HepG2 (cell line): Measurements from ENCODE around the gene GABRR3. TPM values are rescaled to one million over a fixed set of nuclear protein-coding genes. Genes with fewer than 3 reads are reported as not detected.
A peak's percentile ranks its signal among the peaks of the same experiment; 100 is the strongest.

ENCODE experiments used
- ATAC-seq: fragments of 200-7000 bp; cut with Tn5 transposase; 3 replicates; pipeline ENCODE4 v1.9.1; 2020; ENCODE audit warnings: mild to moderate bottlenecking, moderate library complexity
- BruUV-seq: library from RNA; stranded (reverse); fragments of 400-500 nt; replicated peaks from 2 replicates; lab custom pipeline; 2021; lab: Mats Ljungman, UMichigan
- CTCF ChIA-PET: fragments of 300-600 bp; formaldehyde crosslinking; extraction: SDS; loops from one replicate; lab custom pipeline; 2021; ENCODE audit warnings: low total read pairs, inconsistent platforms, low intra/inter-chr PET ratio; lab: Yijun Ruan, JAX
- POLR2A ChIA-PET: fragments of 350-600 bp; sonication (Branson Sonifier 250); formaldehyde crosslinking; loops from one replicate; lab custom pipeline; 2020; ENCODE audit warnings: antibody characterized with exemption, inconsistent platforms; lab: Yijun Ruan, JAX
- DNase-seq: peaks from one replicate; pipeline ENCODE4 v3.0.0-alpha.2; 2015; ENCODE audit warnings: low spot score
- FAIRE-seq: peaks from 3 replicates; lab custom pipeline; 2011; peaks lifted over from hg19 to GRCh38; lab: Jason Lieb, UNC
- H2AFZ ChIP-seq: one replicate; pipeline ENCODE4 v1.6.1; 2011; ENCODE audit warnings: low read length, inconsistent platforms
- H3K27ac ChIP-seq: fragments of 300-600 bp; 3 replicates; pipeline ENCODE4 v1.8.0; 2011; ENCODE audit warnings: mixed run types, mild to moderate bottlenecking, mixed read lengths, low read length, inconsistent platforms; ENCODE audit not compliant: insufficient read depth; ENCODE audit errors: extremely low read length
- H3K27me3 ChIP-seq, 2 experiments: fragments of 200-600 bp in 1 of 2; 2 replicates in 1 of 2; 3 replicates in 1 of 2; pipeline versions ENCODE4 v1.6.0 to v1.8.0; 2011; ENCODE audit warnings: low read length in 2 of 2, mild to moderate bottlenecking in 2 of 2, moderate library complexity in 2 of 2, inconsistent platforms in 1 of 2; ENCODE audit not compliant: insufficient read depth in 2 of 2, control insufficient read depth in 1 of 2
- H3K36me3 ChIP-seq, 2 experiments: fragments of 200-600 bp in 1 of 2; replicated peaks in 1 of 2; 2 replicates in 1 of 2; 3 replicates in 1 of 2; pipeline versions ENCODE4 v1.5.1 to v1.8.0; 2011; ENCODE audit warnings: low read length in 2 of 2, inconsistent platforms in 1 of 2; ENCODE audit not compliant: insufficient read depth in 2 of 2, control insufficient read depth in 1 of 2
- H3K4me1 ChIP-seq: 2 replicates; pipeline ENCODE4 v1.5.1; 2012; ENCODE audit warnings: low read length, inconsistent platforms; ENCODE audit not compliant: insufficient read depth
- H3K4me2 ChIP-seq: 2 replicates; pipeline ENCODE4 v1.6.0; 2011; ENCODE audit warnings: low read depth, low read length, inconsistent platforms
- H3K4me3 ChIP-seq, 3 experiments: fragments of 200-600 bp in 1 of 3; sonication (generic), shearing (Covaris generic) in 1 of 3; replicated peaks in 1 of 3; 2 replicates each; pipeline ENCODE4 v1.5.1; 2011 to 2016; ENCODE audit warnings: low read length in 3 of 3, inconsistent platforms in 2 of 3, low read depth in 2 of 3, mild to moderate bottlenecking in 2 of 3, control low read depth in 1 of 3, mixed read lengths in 1 of 3; ENCODE audit not compliant: insufficient read depth in 1 of 3
- H3K79me2 ChIP-seq: one replicate; pipeline ENCODE4 v1.6.1; 2011; ENCODE audit warnings: low read length, inconsistent platforms; ENCODE audit not compliant: insufficient read depth
- H3K9ac ChIP-seq: 2 replicates; pipeline ENCODE4 v1.6.0; 2011; ENCODE audit warnings: mild to moderate bottlenecking, low read depth, low read length, inconsistent platforms; ENCODE audit not compliant: insufficient read depth
- H3K9me3 ChIP-seq: 2 replicates; pipeline ENCODE4 v1.5.1; 2012; ENCODE audit warnings: mild to moderate bottlenecking, low read length
- H4K20me1 ChIP-seq: 2 replicates; pipeline ENCODE4 v1.6.0; 2011; ENCODE audit warnings: inconsistent platforms, mild to moderate bottlenecking, low read length, moderate library complexity; ENCODE audit not compliant: insufficient read depth
- FIP1L1 ChIP-seq: fragments of 200-400 bp; formaldehyde crosslinking; IDR thresholded peaks from 2 replicates; pipeline ENCODE4 v1.6.1; 2018; ENCODE audit warnings: low read depth, mild to moderate bottlenecking, low read length, moderate library complexity, borderline replicate concordance; ENCODE audit not compliant: insufficient read depth
- HIVEP1 ChIP-seq: sonication (generic); formaldehyde crosslinking; IDR thresholded peaks from 2 replicates; pipeline ENCODE4 v1.4.0; 2020; ENCODE audit warnings: mild to moderate bottlenecking, missing genetic modification reagents
- KLF6 ChIP-seq: IDR thresholded peaks from 2 replicates; pipeline ENCODE4 v1.8.0; 2016; ENCODE audit warnings: missing biosample characterization, missing genetic modification reagents
- SRY ChIP-seq: sonication (generic); formaldehyde crosslinking; IDR thresholded peaks from 2 replicates; pipeline ENCODE4 v1.8.0; 2022; ENCODE audit warnings: mild to moderate bottlenecking, missing genetic modification reagents
- YEATS4 ChIP-seq: sonication (generic); formaldehyde crosslinking; IDR thresholded peaks from 2 replicates; pipeline ENCODE4 v1.4.0; 2020; ENCODE audit warnings: missing genetic modification reagents, borderline replicate concordance
- ZFP41 ChIP-seq: sonication (generic); formaldehyde crosslinking; IDR thresholded peaks from 2 replicates; pipeline ENCODE4 v1.4.0; 2020; ENCODE audit warnings: mild to moderate bottlenecking, missing genetic modification reagents, borderline replicate concordance
- ZNF3 ChIP-seq: IDR thresholded peaks from 2 replicates; pipeline ENCODE4 v1.7.0; 2017; ENCODE audit warnings: inconsistent platforms
- ZNF569 ChIP-seq: sonication (generic); formaldehyde crosslinking; IDR thresholded peaks from 2 replicates; pipeline ENCODE4 v1.5.0; 2020; ENCODE audit warnings: mild to moderate bottlenecking, missing genetic modification reagents, moderate library complexity, borderline replicate concordance
- WGBS: methylation state at CpG from one replicate; pipeline ENCODE4 v1.1.6; 2017; ENCODE audit warnings: low lambda C conversion rate; 5-methylcytosine and 5-hydroxymethylcytosine counted together
- in situ Hi-C: cut with HindIII; loops from 2 replicates; pipeline ENCODE4 v1.10.0; 2017; ENCODE audit warnings: low pct_unique_long_range_greater_than_20kb; ENCODE audit not compliant: extremely low pct_ligation_motif_present
- intact Hi-C: fragments of 100-400 bp; cut with micrococcal nuclease; formaldehyde crosslinking; loops from one replicate; pipeline ENCODE4 v1.10.0; 2022; ENCODE audit not compliant: unreplicated experiment
- polyA plus RNA-seq, 8 experiments: library from polyadenylated mRNA; depleted of rRNA in 3 of 8; stranded (reverse) in 7 of 8; unstranded in 1 of 8; fragments of >200 nt; fragmentation: Illumina TruSeq in 4 of 8; extraction: Trizol in 4 of 8; gene quantifications; 2 replicates each; pipeline versions ENCODE4 v1.2.1 to v1.2.3, GENCODE V29; 2011 to 2016; ENCODE audit warnings: low read depth in 4 of 8, missing spikeins in 1 of 8, mixed read lengths in 1 of 8; ENCODE audit not compliant: insufficient read depth in 1 of 8
- total RNA-seq, 5 experiments: library from RNA; depleted of rRNA; stranded (reverse); fragments of >200 nt; fragmentation: Illumina TruSeq; extraction: Trizol; gene quantifications; 2 replicates each; pipeline ENCODE4 v1.2.3, GENCODE V29; 2016; ENCODE audit warnings: low read depth in 1 of 5
- TF ChIP-seq, protein P1 (sequence below): sonication (generic); formaldehyde crosslinking; conservative IDR thresholded peaks from 2 replicates; pipeline ENCODE4 v1.8.1; 2023; ENCODE audit warnings: missing genetic modification reagents
- TF ChIP-seq, protein P2 (sequence below): sonication (generic); formaldehyde crosslinking; IDR thresholded peaks from 2 replicates; pipeline ENCODE4 v1.5.1; 2020; ENCODE audit warnings: mild to moderate bottlenecking, missing genetic modification reagents

Gene GABRR3
- total and polyA plus RNA-seq, 2 of the 13 experiments (the other 11 are each of a cell fraction or from before 2014, with no cell fraction given) = 0.42 to 0.83 TPM

DNA sequence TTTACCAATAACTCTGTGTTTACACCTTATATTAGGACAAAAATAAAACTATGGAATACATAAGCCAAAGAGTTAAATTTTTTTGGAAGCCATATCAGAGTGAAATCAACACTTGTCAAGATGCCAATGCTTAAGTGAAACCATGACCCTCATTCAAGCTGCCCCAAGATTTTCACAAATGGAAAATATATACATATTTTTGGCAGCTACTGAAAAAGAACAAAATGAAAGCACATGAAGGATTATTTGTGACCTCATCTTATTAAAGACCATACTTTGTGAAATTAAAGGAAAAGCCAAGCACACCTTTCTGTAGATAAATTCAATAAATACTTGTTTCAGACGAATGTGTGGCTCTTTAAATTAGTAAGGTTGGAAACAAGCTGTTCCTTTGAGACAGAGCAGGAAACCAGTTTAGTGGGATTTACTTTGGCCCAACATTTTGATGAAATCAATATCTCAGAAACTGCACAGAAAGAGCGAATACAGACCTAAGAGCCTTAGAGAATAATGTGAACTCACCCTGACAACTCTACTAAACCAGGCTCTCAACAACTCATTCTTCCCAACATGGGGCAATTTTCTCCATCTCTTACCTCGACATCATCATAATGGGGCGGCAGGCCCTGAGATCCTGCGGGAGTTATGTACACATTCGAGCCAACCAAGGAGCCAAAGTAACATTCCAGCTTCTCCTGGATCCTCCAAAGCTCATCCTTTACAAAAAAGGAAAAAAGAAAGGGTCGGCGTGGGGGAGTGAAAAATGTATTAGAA, 73.9 kb downstream of the GABRR3 start:
- intact Hi-C loops = no loop called here
- H3K4me1 ChIP-seq = peaks cover 22% of the 10 kb centered on the region; the same call in 1 of the 2 replicates
- no peak for ATAC-seq
- DNase-seq = no peak
- H3K4me3 ChIP-seq = no peak overlapping the region
- TSS peak; percentile 21 for BruUV-seq
- no peak for FAIRE-seq
- H3K9me3 ChIP-seq = no peaks in the 10 kb centered on the region
- no peaks in the 10 kb centered on the region for H3K27me3 ChIP-seq
- H3K79me2 ChIP-seq = peaks cover 34% of the 10 kb centered on the region
- POLR2A ChIA-PET = no interaction called here
- H2AFZ ChIP-seq = no peak overlapping the region
- H3K4me2 ChIP-seq = no peak overlapping the region
- no peaks in the 10 kb centered on the region for H4K20me1 ChIP-seq
- in situ Hi-C loops = no loop called here
- H3K36me3 ChIP-seq = peaks cover 13 to 71% of the 10 kb centered on the region in 2 experiments
- no peak overlapping the region for H3K27ac ChIP-seq
- no peak overlapping the region for H3K9ac ChIP-seq
- TF ChIP-seq, protein P1, sequence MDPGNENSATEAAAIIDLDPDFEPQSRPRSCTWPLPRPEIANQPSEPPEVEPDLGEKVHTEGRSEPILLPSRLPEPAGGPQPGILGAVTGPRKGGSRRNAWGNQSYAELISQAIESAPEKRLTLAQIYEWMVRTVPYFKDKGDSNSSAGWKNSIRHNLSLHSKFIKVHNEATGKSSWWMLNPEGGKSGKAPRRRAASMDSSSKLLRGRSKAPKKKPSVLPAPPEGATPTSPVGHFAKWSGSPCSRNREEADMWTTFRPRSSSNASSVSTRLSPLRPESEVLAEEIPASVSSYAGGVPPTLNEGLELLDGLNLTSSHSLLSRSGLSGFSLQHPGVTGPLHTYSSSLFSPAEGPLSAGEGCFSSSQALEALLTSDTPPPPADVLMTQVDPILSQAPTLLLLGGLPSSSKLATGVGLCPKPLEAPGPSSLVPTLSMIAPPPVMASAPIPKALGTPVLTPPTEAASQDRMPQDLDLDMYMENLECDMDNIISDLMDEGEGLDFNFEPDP (CRISPR knock-in tag) = no peak
- TF ChIP-seq YEATS4 (CRISPR knock-in tag) = no peak
- TF ChIP-seq SRY (CRISPR knock-in tag) = no peak
- no peak for TF ChIP-seq KLF6
- no peak for TF ChIP-seq ZFP41
- TF ChIP-seq ZNF569 (CRISPR knock-in tag) = no peak
- TF ChIP-seq ZNF3 (CRISPR knock-in tag) = no peak
- TF ChIP-seq, protein P2, sequence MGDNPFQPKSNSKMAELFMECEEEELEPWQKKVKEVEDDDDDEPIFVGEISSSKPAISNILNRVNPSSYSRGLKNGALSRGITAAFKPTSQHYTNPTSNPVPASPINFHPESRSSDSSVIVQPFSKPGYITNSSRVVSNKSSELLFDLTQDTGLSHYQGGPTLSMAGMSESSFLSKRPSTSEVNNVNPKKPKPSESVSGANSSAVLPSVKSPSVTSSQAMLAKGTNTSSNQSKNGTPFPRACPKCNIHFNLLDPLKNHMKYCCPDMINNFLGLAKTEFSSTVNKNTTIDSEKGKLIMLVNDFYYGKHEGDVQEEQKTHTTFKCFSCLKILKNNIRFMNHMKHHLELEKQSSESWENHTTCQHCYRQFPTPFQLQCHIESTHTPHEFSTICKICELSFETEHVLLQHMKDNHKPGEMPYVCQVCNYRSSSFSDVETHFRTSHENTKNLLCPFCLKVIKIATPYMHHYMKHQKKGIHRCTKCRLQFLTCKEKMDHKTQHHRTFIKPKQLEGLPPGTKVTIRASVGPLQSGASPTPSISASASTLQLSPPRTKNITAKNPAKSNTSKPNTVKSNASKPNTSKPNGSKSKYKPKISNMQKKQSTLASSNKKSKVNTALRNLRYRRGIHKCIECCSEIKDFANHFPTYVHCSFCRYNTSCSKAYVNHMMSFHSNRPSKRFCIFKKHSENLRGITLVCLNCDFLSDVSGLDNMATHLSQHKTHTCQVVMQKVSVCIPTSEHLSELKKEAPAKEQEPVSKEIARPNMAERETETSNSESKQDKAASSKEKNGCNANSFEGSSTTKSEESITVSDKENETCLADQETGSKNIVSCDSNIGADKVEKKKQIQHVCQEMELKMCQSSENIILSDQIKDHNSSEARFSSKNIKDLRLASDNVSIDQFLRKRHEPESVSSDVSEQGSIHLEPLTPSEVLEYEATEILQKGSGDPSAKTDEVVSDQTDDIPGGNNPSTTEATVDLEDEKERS (CRISPR knock-in tag) = no peak
- TF ChIP-seq FIP1L1 = no peak
- no peak for TF ChIP-seq HIVEP1 (CRISPR knock-in tag)
- TF ChIP-seq, all 625 proteins: peak for 0
- 98% methylated on average over 8 of the region's 8 CpGs for WGBS
- CTCF ChIA-PET = no interaction called here
